SK-N-MC (cell line): ENCODE data around the gene DIAPH3.
"Not testable (repeated sequence)": the region's sequence is repeated elsewhere in the genome, so short reads cannot be mapped to it uniquely, and the experiment has no call there.

Experiments
- EZH2 ChIP-seq: fragments of 200-600 bp; sonication (generic); IDR thresholded peaks from one replicate; pipeline ENCODE4 v1.6.1; 2017; ENCODE audit warnings: antibody characterized with exemption
- FOXP2 ChIP-seq: optimal IDR thresholded peaks from 2 replicates; pipeline ENCODE3; 2011; ENCODE audit warnings: mild to moderate bottlenecking, moderate library complexity; ENCODE audit not compliant: insufficient read depth; ENCODE audit errors: extremely low read length, control extremely low read depth
- POLR2AphosphoS5 ChIP-seq: IDR thresholded peaks from 2 replicates; pipeline ENCODE4 v1.6.1; 2012; ENCODE audit warnings: mild to moderate bottlenecking, low read depth, low read length, borderline replicate concordance

GRCh38 chr13:60083780-60084179 lies 79.9 kb downstream of the DIAPH3 start:
- not testable (repeated sequence) for TF ChIP-seq POLR2AphosphoS5, EZH2, FOXP2
